ENCODE data around the gene PPP2R2D.

Gene PPP2R2D

GRCh38 chr10:131890276-131891195 is 10.3 kb upstream of the PPP2R2D start:
- no peak for DNase-seq

- no peak for DNase-seq
These were observed 9.4 kb upstream of the PPP2R2D start for GRCh38 chr10:131891196-131891928.

GRCh38 chr10:131891929-131892805 is 8.6 kb upstream of the PPP2R2D start:
- DNase-seq = no peak

GRCh38 chr10:131892806-131893675 is 7.8 kb upstream of the PPP2R2D start:
- no peak for DNase-seq

- no peak for DNase-seq
These were observed 5.7 kb upstream of the PPP2R2D start for GRCh38 chr10:131895116-131895515.

- no peak for DNase-seq
These were observed 4.4 kb upstream of the PPP2R2D start for GRCh38 chr10:131896403-131896802.

- no peak for DNase-seq
These were observed 3.4 kb upstream of the PPP2R2D start for GRCh38 chr10:131897297-131897899.

GRCh38 chr10:131898061-131898460 is 2.7 kb upstream of the PPP2R2D start:
- DNase-seq = no peak

GRCh38 chr10:131898713-131899112 is 2.1 kb upstream of the PPP2R2D start:
- DNase-seq = no peak

- no peak for DNase-seq
These were observed 1.6 kb upstream of the PPP2R2D start for GRCh38 chr10:131899116-131899690.

GRCh38 chr10:131899695-131900349 is 986 bp upstream of the PPP2R2D start:
- DNase-seq = no peak

GRCh38 chr10:131901181-131901829 is 497 bp downstream of the PPP2R2D start:
- DNase-seq = no peak

- no peak for DNase-seq
These were observed 1.4 kb downstream of the PPP2R2D start for GRCh38 chr10:131902211-131902610.

GRCh38 chr10:131902691-131903090 is 1.9 kb downstream of the PPP2R2D start:
- no peak for DNase-seq

- DNase-seq = no peak
These were observed 4.4 kb downstream of the PPP2R2D start for GRCh38 chr10:131905267-131905571.

- no peak for DNase-seq
These were observed 4.9 kb downstream of the PPP2R2D start for GRCh38 chr10:131905603-131906268.

- no peak for DNase-seq
These were observed 5.4 kb downstream of the PPP2R2D start for GRCh38 chr10:131906269-131906639.

- DNase-seq = no peak
These were observed 6.9 kb downstream of the PPP2R2D start for GRCh38 chr10:131907679-131908078.

- no peak for DNase-seq
These were observed 7.3 kb downstream of the PPP2R2D start for GRCh38 chr10:131908151-131908550.

All from fibroblast of skin of abdomen (primary cell).